Measurements from ENCODE around the gene JUP.
"Not testable (repeated sequence)": the region's sequence is repeated elsewhere in the genome, so short reads cannot be mapped to it uniquely, and the experiment has no call there.

DNA sequence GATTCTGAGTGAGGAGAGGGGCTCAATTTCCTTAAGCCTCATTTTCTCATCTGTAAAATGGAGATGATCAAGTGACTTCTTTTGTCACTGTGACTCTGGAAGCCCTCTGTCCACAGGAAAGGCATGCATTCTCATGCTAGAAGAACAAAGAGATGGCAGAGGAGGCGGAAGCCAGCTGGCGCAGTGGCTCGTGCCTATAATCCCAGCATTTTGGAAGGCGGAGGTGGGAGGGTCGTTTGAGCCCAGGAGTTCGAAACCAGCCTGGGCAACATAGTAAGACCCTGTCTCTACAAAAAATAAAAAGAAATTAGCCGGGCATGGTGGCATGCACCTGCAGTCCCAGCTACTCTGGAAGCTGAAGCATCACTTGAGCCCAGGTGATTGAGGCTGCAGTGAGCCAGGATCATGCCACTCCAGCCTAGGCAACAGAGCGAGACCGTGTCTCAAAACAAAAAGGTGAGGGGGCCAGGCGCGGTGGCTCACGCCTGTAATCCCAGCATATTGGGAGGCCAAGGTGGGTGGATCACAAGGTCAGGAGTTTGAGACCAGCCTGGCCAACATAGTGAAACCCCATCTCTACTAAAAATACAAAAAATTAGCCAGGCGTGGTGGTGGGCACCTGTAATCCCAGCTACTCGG lies 10.1 kb downstream of the JUP start:
- TF ChIP-seq, protein P1, sequence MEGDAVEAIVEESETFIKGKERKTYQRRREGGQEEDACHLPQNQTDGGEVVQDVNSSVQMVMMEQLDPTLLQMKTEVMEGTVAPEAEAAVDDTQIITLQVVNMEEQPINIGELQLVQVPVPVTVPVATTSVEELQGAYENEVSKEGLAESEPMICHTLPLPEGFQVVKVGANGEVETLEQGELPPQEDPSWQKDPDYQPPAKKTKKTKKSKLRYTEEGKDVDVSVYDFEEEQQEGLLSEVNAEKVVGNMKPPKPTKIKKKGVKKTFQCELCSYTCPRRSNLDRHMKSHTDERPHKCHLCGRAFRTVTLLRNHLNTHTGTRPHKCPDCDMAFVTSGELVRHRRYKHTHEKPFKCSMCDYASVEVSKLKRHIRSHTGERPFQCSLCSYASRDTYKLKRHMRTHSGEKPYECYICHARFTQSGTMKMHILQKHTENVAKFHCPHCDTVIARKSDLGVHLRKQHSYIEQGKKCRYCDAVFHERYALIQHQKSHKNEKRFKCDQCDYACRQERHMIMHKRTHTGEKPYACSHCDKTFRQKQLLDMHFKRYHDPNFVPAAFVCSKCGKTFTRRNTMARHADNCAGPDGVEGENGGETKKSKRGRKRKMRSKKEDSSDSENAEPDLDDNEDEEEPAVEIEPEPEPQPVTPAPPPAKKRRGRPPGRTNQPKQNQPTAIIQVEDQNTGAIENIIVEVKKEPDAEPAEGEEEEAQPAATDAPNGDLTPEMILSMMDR (conservative IDR thresholded peaks at IDR 0.05; ENCODE audit: low read depth, low read length), result not testable (repeated sequence)
- TF ChIP-seq EZH2phosphoT487 (IDR thresholded peaks at IDR 0.05; ENCODE audit: borderline replicate concordance, low read length); EZH2 (IDR thresholded peaks at IDR 0.05; ENCODE audit: low read length, unreplicated experiment): not testable (repeated sequence)
